GM12878 (cell line): ENCODE data around the gene FDX2. TPM values are rescaled to one million over a fixed set of nuclear protein-coding genes. Genes with fewer than 3 reads are reported as not detected.
A peak's percentile ranks its signal among the peaks of the same experiment; 100 is the strongest.

Experiments
- ATAC-seq: fragments of 200-7000 bp; cut with Tn5 transposase; 3 replicates; pipeline ENCODE4 v1.9.1; 2020; ENCODE audit warnings: mild to moderate bottlenecking, moderate library complexity
- BruUV-seq: library from RNA; stranded (reverse); fragments of 400-500 nt; replicated peaks from 2 replicates; lab custom pipeline; 2021; lab: Mats Ljungman, UMichigan
- CTCF ChIA-PET: fragments of 300-600 bp; sonication (Branson Sonifier 250); formaldehyde crosslinking; extraction: SDS; loops from one replicate; lab custom pipeline; 2021; ENCODE audit warnings: inconsistent platforms; lab: Yijun Ruan, JAX
- POLR2A ChIA-PET: fragments of 350-600 bp; formaldehyde crosslinking; extraction: SDS; loops from one replicate; lab custom pipeline; 2021; ENCODE audit warnings: inconsistent platforms; lab: Charles Lee
- RAD21 ChIA-PET: fragments of 300-600 bp; sonication (Branson Sonifier 250); formaldehyde crosslinking; loops from one replicate; lab custom pipeline; 2023; ENCODE audit warnings: antibody characterized with exemption; ENCODE audit not compliant: unreplicated experiment; lab: Charles Lee
- SMC1A ChIA-PET: fragments of 300-600 bp; sonication (Branson Sonifier 250); formaldehyde crosslinking; loops from one replicate; lab custom pipeline; 2023; ENCODE audit not compliant: unreplicated experiment, uncharacterized antibody; lab: Charles Lee
- DNase-seq: peaks from one replicate; pipeline ENCODE4 v3.0.0-alpha.2; 2011; ENCODE audit warnings: low read depth, low spot score
- FAIRE-seq: peaks from 3 replicates; lab custom pipeline; 2011; peaks lifted over from hg19 to GRCh38; lab: Jason Lieb, UNC
- H2AFZ ChIP-seq: 2 replicates; pipeline ENCODE4 v1.6.0; 2011; ENCODE audit warnings: low read depth, low read length, control low read depth; ENCODE audit not compliant: control insufficient read depth
- H3K27ac ChIP-seq: 2 replicates; pipeline ENCODE4 v1.5.1; 2011; ENCODE audit warnings: control low read depth; ENCODE audit not compliant: control insufficient read depth, insufficient read depth
- H3K27me3 ChIP-seq, 2 experiments: replicated peaks in 1 of 2; 2 replicates each; pipeline versions ENCODE4 v1.6.0 to v1.6.1; 2011; ENCODE audit warnings: low read length in 1 of 2; ENCODE audit not compliant: control insufficient read depth in 2 of 2, insufficient read depth in 2 of 2
- H3K36me3 ChIP-seq, 2 experiments: 2 replicates each; pipeline ENCODE4 v1.5.1; 2011; ENCODE audit warnings: low read length in 1 of 2; ENCODE audit not compliant: control insufficient read depth in 2 of 2, insufficient read depth in 2 of 2
- H3K4me1 ChIP-seq: 2 replicates; pipeline ENCODE4 v1.6.1; 2011; ENCODE audit warnings: mild to moderate bottlenecking, low read length, moderate library complexity, mixed read lengths; ENCODE audit not compliant: control insufficient read depth, insufficient read depth
- H3K4me2 ChIP-seq: 2 replicates; pipeline ENCODE4 v1.6.0; 2011; ENCODE audit warnings: control low read depth; ENCODE audit not compliant: control insufficient read depth, insufficient read depth
- H3K4me3 ChIP-seq: fragments of 200-600 bp; sonication (generic); 2 replicates; pipeline ENCODE4 v1.5.1; 2016
- H3K79me2 ChIP-seq: 2 replicates; pipeline ENCODE4 v1.6.0; 2011; ENCODE audit warnings: low read length; ENCODE audit not compliant: control insufficient read depth, insufficient read depth
- H3K9ac ChIP-seq: 2 replicates; pipeline ENCODE4 v1.8.0; 2011; ENCODE audit warnings: low read length, control low read depth, mixed read lengths; ENCODE audit not compliant: control insufficient read depth, insufficient read depth
- H3K9me3 ChIP-seq: replicated peaks from 3 replicates; pipeline ENCODE4 v1.5.1; 2011; ENCODE audit warnings: mild to moderate bottlenecking, low read length; ENCODE audit not compliant: control insufficient read depth, insufficient read depth
- H4K20me1 ChIP-seq: 2 replicates; pipeline ENCODE4 v1.6.0; 2011; ENCODE audit not compliant: control insufficient read depth, insufficient read depth
- BCL11A ChIP-seq: IDR thresholded peaks from 2 replicates; pipeline ENCODE4 v1.6.1; 2011; ENCODE audit warnings: low read depth, low read length
- CHD4 ChIP-seq: fragments of 200-600 bp; sonication (generic); IDR thresholded peaks from 2 replicates; pipeline ENCODE4 v1.6.1; 2016; ENCODE audit warnings: mild to moderate bottlenecking
- MAX ChIP-seq: IDR thresholded peaks from 2 replicates; pipeline ENCODE4 v1.6.1; 2012; ENCODE audit warnings: low read depth, low read length, improper control_type of control experiment
- MTA2 ChIP-seq: fragments of 450-650 bp; IDR thresholded peaks from 2 replicates; pipeline ENCODE4 v1.6.1; 2016; ENCODE audit warnings: low read depth, mild to moderate bottlenecking, moderate library complexity
- MTA3 ChIP-seq: IDR thresholded peaks from 2 replicates; pipeline ENCODE4 v1.6.1; 2012; ENCODE audit warnings: low read length, inconsistent platforms, borderline replicate concordance
- RB1 ChIP-seq: fragments of 450-650 bp; formaldehyde crosslinking; IDR thresholded peaks from 2 replicates; pipeline ENCODE4 v1.6.1; 2017; ENCODE audit warnings: mild to moderate bottlenecking, borderline replicate concordance
- ZBTB33 ChIP-seq: fragments of 450-650 bp; IDR thresholded peaks from 2 replicates; pipeline ENCODE4 v1.6.1; 2017; ENCODE audit warnings: mild to moderate bottlenecking
- WGBS: methylation state at CpG from one replicate; pipeline ENCODE4 v1.1.6; 2016; ENCODE audit warnings: low lambda C conversion rate; ENCODE audit not compliant: insufficient replicate concordance, insufficient coverage; ENCODE audit errors: missing lambda C conversion rate; 5-methylcytosine and 5-hydroxymethylcytosine counted together
- in situ Hi-C: fragments of 300-500 bp; cut with MboI; formaldehyde crosslinking; loops from 9 replicates; pipeline ENCODE4 v1.14.3; 2018; ENCODE audit warnings: mixed read lengths
- intact Hi-C: fragments of 100-400 bp; cut with micrococcal nuclease; formaldehyde crosslinking; loops from one replicate; pipeline ENCODE4 v1.14.2; 2022; ENCODE audit not compliant: unreplicated experiment
- polyA plus RNA-seq, 11 experiments: library from polyadenylated mRNA; depleted of rRNA in 4 of 11; unstranded in 6 of 11; stranded (reverse) in 5 of 11; fragments of >200 nt; fragmentation: Nextera tagmentation in 4 of 11; fragmentation: Illumina TruSeq in 1 of 11; extraction: Ambion mirVana in 4 of 11; extraction: Trizol in 1 of 11; gene quantifications; 1 replicate in 1 of 11; 2 replicates in 10 of 11; pipeline versions ENCODE4 v1.2.1 to v1.2.3, GENCODE V29; 2011 to 2016; ENCODE audit warnings: inconsistent platforms in 2 of 11, missing spikeins in 2 of 11, low read depth in 1 of 11
- total RNA-seq, 4 experiments: library from RNA; depleted of rRNA in 3 of 4; stranded (reverse); fragments of >200 nt in 3 of 4; fragmentation: Illumina TruSeq in 1 of 4; extraction: Trizol in 1 of 4; gene quantifications; 2 replicates each; pipeline versions ENCODE4 v1.2.1 to v1.2.3, GENCODE V29; 2013 to 2021
- TF ChIP-seq, protein P1 (sequence below): fragments of 450-650 bp; IDR thresholded peaks from 2 replicates; pipeline ENCODE4 v1.6.1; 2017; ENCODE audit warnings: mild to moderate bottlenecking, moderate library complexity

Gene FDX2
- total and polyA plus RNA-seq, 10 of the 15 experiments (the other 5 are each of a cell fraction or from before 2014, with no cell fraction given), result 1.4 to 50.4 (median 24.7) TPM

DNA sequence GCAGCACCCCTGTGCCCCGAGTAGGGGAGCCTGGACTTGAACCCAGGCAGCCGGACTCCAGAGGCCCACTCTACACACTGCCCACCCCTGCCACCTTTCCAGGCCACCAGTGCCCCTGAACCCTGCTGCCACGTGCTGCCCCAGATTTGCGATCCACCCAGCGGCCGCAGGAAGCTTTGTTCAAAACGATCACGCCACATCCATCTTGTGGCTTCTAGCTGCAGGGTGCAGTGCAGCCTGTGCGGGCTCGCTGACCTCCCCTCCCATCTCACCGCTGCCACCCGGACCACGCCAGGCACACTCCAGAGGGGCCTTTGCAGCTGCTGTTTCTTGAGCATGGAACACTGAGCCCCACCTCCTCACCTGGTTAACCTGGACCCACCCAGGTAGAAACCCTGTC is 13.7 kb upstream of the FDX2 start:
- H3K79me2 ChIP-seq, result peaks cover 34% of the 10 kb centered on the region
- ChIA-PET SMC1A (no interaction called here), POLR2A (interaction anchor here (0.8 kb wide), 1 partner anchor 58 kb away, joined by 3 read pairs; no protein-coding TSS in a partner anchor), CTCF (no interaction called here), RAD21 (interaction anchor here (1.3 to 1.4 kb wide), 2 partner anchors 59 to 60 kb away, joined by 4 to 7 read pairs; no protein-coding TSS in a partner anchor)
- no peaks in the 10 kb centered on the region for H3K9me3 ChIP-seq
- in situ Hi-C loops (no loop called here), intact Hi-C loops (no loop called here)
- no peak overlapping the region for H3K9ac ChIP-seq
- WGBS, result 96% methylated on average over 13 of the region's 13 CpGs
- H2AFZ ChIP-seq, result no peak overlapping the region
- H3K27ac ChIP-seq, result no peak overlapping the region
- H3K4me1 ChIP-seq, result peaks cover 14% of the 10 kb centered on the region
- H3K4me2 ChIP-seq, result no peak overlapping the region
- H3K27me3 ChIP-seq, result no peaks in the 10 kb centered on the region
- FAIRE-seq (no peak), ATAC-seq (no peak), DNase-seq (no peak)
- no peak for TF ChIP-seq MTA2
- no TSS peak for BruUV-seq
- no peak overlapping the region for H3K4me3 ChIP-seq
- H4K20me1 ChIP-seq, result no peaks in the 10 kb centered on the region
- H3K36me3 ChIP-seq, result peaks cover 22 to 35% of the 10 kb centered on the region in 2 experiments

DNA sequence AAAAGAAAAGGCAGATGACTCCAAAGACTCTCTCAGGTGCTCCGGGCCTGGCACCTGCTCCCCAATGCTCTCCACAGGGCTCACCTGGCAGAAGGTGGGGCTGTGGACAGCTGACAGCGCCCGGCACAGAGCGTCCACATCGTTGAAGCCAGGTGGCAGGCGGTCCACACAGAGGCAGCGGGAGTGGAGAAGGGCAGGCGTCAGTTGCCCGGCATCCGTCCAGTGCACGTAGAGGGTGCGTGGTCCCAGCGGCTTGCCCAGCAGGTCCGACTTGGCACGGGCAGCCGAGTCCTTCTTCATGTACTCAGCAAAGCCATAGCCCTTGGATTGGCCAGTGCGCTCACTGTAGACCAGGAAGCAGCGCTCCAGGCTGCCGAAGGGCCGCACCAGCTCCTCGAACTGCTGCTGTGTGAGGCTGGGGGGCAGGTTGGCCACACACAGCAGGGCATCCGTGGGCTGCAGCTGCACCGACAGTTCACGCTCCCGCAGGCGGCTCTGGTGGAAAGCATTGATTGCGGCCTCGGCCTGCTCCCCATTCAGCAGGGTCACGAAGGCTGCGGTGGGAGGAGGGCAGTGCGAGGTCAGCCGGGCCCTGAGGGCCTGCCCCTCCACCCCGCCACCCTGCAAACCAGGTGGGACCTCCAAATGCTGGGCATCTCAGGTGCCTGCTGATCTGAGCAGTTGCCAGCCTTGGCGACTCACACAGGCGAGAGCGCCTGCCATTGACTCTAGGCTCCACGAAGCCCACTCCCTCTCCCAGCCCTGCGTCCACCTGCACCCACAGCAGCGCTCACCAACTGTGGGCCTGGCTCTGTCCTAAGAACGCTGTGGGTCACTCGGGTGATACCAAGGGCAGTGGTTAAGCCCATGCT is 13.0 kb upstream of the FDX2 start:
- in situ Hi-C loops, result no loop called here
- no peaks in the 10 kb centered on the region for H3K9me3 ChIP-seq
- ATAC-seq (no peak), DNase-seq (no peak), FAIRE-seq (no peak)
- ChIA-PET POLR2A (interaction anchor here (0.7 kb wide), 1 partner anchor 363 kb away, joined by 4 read pairs; no protein-coding TSS in a partner anchor), CTCF (interaction anchor here (0.8 kb wide), 1 partner anchor 11 kb away, joined by 3 read pairs; no protein-coding TSS in a partner anchor), RAD21 (interaction anchor here (0.7 kb wide), 1 partner anchor 60 kb away, joined by 3 read pairs; no protein-coding TSS in a partner anchor), SMC1A (no interaction called here)
- no peak for TF ChIP-seq RB1
- no peak for TF ChIP-seq MTA3
- no peak for TF ChIP-seq BCL11A
- no peak for TF ChIP-seq CHD4
- no peak for TF ChIP-seq MAX
- no peak for TF ChIP-seq ZBTB33
- TF ChIP-seq, protein P1, sequence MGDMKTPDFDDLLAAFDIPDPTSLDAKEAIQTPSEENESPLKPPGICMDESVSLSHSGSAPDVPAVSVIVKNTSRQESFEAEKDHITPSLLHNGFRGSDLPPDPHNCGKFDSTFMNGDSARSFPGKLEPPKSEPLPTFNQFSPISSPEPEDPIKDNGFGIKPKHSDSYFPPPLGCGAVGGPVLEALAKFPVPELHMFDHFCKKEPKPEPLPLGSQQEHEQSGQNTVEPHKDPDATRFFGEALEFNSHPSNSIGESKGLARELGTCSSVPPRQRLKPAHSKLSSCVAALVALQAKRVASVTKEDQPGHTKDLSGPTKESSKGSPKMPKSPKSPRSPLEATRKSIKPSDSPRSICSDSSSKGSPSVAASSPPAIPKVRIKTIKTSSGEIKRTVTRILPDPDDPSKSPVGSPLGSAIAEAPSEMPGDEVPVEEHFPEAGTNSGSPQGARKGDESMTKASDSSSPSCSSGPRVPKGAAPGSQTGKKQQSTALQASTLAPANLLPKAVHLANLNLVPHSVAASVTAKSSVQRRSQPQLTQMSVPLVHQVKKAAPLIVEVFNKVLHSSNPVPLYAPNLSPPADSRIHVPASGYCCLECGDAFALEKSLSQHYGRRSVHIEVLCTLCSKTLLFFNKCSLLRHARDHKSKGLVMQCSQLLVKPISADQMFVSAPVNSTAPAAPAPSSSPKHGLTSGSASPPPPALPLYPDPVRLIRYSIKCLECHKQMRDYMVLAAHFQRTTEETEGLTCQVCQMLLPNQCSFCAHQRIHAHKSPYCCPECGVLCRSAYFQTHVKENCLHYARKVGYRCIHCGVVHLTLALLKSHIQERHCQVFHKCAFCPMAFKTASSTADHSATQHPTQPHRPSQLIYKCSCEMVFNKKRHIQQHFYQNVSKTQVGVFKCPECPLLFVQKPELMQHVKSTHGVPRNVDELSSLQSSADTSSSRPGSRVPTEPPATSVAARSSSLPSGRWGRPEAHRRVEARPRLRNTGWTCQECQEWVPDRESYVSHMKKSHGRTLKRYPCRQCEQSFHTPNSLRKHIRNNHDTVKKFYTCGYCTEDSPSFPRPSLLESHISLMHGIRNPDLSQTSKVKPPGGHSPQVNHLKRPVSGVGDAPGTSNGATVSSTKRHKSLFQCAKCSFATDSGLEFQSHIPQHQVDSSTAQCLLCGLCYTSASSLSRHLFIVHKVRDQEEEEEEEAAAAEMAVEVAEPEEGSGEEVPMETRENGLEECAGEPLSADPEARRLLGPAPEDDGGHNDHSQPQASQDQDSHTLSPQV, result no peak
- peaks cover 22 to 36% of the 10 kb centered on the region in 2 experiments for H3K36me3 ChIP-seq
- intact Hi-C loops, result no loop called here
- H3K9ac ChIP-seq, result no peak overlapping the region
- H4K20me1 ChIP-seq, result no peaks in the 10 kb centered on the region
- WGBS, result 98% methylated on average over 41 of the region's 41 CpGs
- BruUV-seq, result TSS peak; percentile 6
- H3K4me3 ChIP-seq, result no peak overlapping the region
- H3K79me2 ChIP-seq, result peaks cover 31% of the 10 kb centered on the region
- H3K4me2 ChIP-seq, result no peak overlapping the region
- H3K4me1 ChIP-seq, result peaks cover 6% of the 10 kb centered on the region
- H2AFZ ChIP-seq, result no peak overlapping the region
- H3K27ac ChIP-seq, result no peak overlapping the region
- H3K27me3 ChIP-seq, result no peaks in the 10 kb centered on the region
